ENCODE data around the gene AKT3. TPM values are rescaled to one million over a fixed set of nuclear protein-coding genes. Genes with fewer than 3 reads are reported as not detected.
A peak's percentile ranks its signal among the peaks of the same experiment; 100 is the strongest.

AKT3 gene
- total RNA-seq, 2 donors from 2014 or later = 13.6 to 31.2 TPM

DNA sequence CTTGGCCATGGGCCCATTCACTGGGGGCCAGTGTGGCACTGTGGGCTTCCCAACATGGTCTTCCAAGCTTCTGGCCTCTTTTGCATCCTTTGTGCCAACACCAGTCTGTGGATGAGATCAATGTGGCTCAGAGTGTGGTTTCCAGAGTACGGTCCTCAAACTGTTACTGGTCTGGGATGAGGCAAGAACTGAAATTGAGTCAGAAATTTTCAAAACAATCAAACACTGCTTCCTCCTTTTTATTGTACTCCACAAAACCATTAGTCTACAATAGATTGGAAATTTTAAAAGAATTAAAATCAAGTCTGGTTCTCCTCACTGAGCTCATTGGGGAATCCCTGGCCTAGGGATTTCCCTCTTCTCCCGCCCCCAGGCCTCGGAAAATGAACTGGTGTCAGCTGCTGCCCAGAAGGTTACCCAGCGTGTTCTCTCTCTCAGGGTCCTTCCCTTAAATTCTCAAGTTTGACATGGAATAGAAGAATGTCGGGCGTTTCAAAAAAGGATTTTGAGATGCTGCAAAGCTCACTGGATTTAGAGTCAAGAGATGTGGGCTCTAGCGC, 372.2 kb downstream of the AKT3 start:
- TF ChIP-seq CTCF (IDR thresholded peaks at IDR 0.05) = no peak
- H3K9me3 ChIP-seq = no peaks in the 10 kb centered on the region
- DNase-seq (ENCODE audit: low spot score) = no peak
- H3K27ac ChIP-seq = no peak overlapping the region
- no peaks in the 10 kb centered on the region for H3K36me3 ChIP-seq
- H3K4me3 ChIP-seq = no peak overlapping the region
- peaks cover 0 to 17% of the 10 kb centered on the region in 2 donors for H3K4me1 ChIP-seq
- no peaks in the 10 kb centered on the region for H3K27me3 ChIP-seq

DNA sequence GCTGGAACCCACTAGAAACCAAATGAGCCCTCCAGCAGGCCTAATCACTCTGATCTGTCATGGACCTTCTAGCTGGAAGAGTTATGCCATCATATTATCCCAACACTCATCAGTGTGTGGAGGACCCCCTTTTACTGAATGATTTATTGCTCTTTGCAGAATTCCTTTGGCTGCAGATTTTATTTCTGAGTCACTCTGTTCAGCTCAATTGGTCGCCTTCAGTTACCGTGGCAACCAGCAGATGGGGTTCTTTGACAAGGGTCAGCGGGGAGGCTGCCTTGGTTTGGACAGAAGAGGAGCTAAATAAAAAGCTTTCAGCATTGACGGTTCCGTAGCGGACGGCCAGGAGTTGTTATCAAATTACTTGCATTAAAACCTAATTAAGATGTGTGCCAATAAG, 374.1 kb downstream of the AKT3 start:
- H3K9me3 ChIP-seq = no peaks in the 10 kb centered on the region
- no peak for DNase-seq (ENCODE audit: low spot score)
- no peaks in the 10 kb centered on the region for H3K27me3 ChIP-seq
- H3K4me3 ChIP-seq = no peak overlapping the region
- no peak for TF ChIP-seq CTCF (IDR thresholded peaks at IDR 0.05)
- no peak overlapping the region for H3K27ac ChIP-seq
- H3K36me3 ChIP-seq = no peaks in the 10 kb centered on the region
- H3K4me1 ChIP-seq = peaks cover 0 to 12% of the 10 kb centered on the region in 2 donors

- Histone ChIP-seq H3K4me3 (no peak overlapping the region), H3K36me3 (no peaks in the 10 kb centered on the region), H3K9me3 (no peaks in the 10 kb centered on the region), H3K27me3 (no peaks in the 10 kb centered on the region), H3K4me1 (peaks cover 0 to 12% of the 10 kb centered on the region in 2 donors), H3K27ac (no peak overlapping the region)
- no peak for TF ChIP-seq CTCF (IDR thresholded peaks at IDR 0.05)
- no peak for DNase-seq (ENCODE audit: low spot score)
Measured at GRCh38 chr1:243474906-243475305, 375.1 kb downstream of the AKT3 start.

DNA sequence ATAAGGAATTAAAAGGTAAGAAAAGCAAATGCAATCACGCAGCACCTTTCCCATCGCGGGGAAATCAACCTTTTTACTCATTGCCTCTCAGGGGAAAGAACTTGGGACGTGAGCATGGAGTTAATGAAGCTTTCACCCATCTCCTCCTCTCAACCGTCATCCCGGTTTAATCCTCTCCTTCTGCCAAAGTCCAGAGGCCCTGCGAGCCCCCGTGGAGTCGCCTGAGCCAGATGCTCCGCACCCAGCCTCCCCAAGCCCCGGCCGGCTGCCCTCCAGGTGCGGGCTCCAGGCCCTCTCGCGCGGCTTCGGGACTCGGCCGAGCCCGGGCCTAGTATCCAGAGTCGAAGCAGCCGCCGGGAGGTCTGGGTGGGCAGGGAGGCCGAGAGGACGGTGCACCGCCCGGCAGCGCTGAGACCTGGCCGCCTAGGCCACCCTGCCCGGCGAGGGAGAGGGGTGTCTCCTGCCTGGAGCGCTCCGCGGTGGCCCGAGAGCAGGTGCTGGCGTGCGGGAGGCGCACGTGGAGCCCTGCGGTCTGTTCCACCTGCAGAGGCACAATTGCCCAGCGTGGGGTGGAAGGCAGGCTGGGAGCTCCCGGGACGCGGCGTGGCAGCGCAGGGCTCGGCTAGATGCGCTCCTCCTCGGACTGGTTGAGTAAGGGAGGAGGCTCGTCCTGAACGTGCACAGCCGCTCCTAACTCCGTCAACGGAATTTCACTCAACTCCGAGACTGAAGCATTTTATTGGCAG, 375.7 kb downstream of the AKT3 start:
- Histone ChIP-seq H3K36me3 (no peaks in the 10 kb centered on the region), H3K4me1 (peaks cover 0 to 12% of the 10 kb centered on the region in 2 donors), H3K27ac (peak overlapping the region in 1 of 2 donors; percentile 22), H3K9me3 (no peaks in the 10 kb centered on the region), H3K4me3 (no peak overlapping the region), H3K27me3 (no peaks in the 10 kb centered on the region)
- no peak for TF ChIP-seq CTCF (IDR thresholded peaks at IDR 0.05)
- no peak for DNase-seq (ENCODE audit: low spot score)

DNA sequence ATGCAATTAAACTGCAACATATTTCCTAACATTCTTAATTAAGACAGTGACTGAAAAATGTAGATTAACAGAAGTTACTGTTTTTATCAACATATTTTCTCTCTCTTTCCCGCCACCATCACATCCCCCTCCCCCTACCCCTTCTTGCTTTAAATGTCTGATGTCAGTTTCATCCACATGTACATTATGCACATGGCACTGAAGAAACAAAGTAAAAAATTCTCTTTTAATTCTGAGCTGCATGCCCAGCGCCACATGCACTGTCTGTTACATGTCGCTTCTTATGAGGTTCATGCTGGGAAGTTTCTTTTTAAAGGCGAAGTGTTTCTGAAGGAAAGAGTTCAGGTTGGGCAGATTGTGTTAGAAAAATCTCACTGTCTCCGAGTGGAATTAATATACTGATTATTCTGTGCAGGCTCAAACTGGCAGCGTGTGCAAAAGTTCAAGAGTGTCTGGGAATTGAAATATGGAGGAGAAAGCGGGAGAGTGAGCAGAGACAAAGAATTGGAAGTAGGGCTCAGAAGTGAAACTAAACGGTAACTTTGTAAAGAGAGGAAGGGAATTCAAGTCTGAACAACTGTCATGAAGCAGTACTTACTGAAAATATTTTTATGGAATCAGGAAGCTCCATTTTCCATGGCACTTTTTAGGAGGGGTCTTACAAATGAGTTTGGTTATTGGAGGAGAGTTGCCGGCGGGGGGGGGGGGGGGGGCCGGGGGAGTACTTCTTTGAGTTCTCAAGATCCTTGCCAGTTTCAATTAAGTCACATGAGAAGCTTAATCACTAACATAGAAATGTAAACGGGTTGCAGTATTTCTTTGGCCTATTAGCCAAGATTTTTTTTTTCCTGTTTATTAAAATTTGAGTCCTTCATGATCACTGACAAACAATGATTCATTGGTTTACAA, 376.6 kb downstream of the AKT3 start:
- H3K9me3 ChIP-seq = no peaks in the 10 kb centered on the region
- H3K27ac ChIP-seq = peak overlapping the region in 1 of 2 donors; percentile 22
- DNase-seq (ENCODE audit: low spot score) = no peak
- H3K27me3 ChIP-seq = no peaks in the 10 kb centered on the region
- H3K36me3 ChIP-seq = no peaks in the 10 kb centered on the region
- H3K4me1 ChIP-seq = peaks cover 0 to 12% of the 10 kb centered on the region in 2 donors
- peak overlapping the region; percentile 9 to 39 for H3K4me3 ChIP-seq
- TF ChIP-seq CTCF (IDR thresholded peaks at IDR 0.05) = no peak

Data from right atrium auricular region (tissue), 2 donors.